ENCODE results near the gene ZSCAN9.

Gene ZSCAN9

GRCh38 chr6:28225056-28225834 is at the start of gene ZSCAN9:
Gene ZSCAN9, plus strand, starts transcription at chr6:28225275. Its CDS starts 1,810 bp downstream, at chr6:28227085.
- DNase-seq: peak; percentile 60

- no peak for DNase-seq
These were observed 48.7 kb upstream of the ZSCAN9 start for GRCh38 chr6:28176373-28176772.

- DNase-seq: no peak
These were observed 42.8 kb upstream of the ZSCAN9 start for GRCh38 chr6:28182255-28182654.

DNA sequence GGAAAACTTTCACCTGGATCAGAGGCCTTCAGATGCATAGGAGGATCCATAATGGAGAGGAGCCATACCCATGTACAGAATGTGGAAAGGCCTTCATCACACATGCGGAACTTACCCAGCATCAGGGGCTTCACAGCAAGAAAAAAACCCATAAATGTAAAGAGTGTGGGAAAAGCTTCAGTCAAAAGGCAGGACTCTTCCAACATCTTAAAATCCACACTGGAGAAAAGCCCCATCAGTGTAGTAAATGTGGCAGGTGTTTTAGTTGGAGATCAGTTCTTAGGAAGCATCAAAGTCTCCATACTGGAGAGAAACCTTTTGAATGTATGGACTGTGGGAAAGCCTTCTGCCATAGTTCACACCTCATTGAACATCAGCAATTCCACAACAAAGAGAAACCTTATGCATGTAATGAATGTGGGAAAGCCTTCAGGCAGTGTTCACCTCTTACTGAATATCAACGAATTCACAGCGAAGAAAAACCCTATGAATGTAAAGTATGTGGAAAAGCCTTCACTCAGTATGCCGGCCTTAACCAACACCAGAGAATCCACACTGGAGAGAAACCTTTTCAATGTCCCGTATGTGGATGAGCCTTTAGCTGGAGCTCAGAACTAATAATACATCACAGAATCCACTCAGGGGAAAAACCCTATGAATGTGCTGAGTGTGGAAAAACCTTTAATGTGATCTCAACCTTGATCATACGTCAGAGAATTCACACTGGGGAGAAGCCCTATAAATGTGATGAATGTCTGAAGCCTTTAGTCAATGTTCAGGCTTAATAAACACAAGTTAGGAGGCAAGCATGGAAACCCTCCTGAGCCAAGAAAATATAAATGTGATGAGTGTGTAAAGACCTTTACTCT is 36.7 kb upstream of the ZSCAN9 start:
- no peak for DNase-seq

GRCh38 chr6:28200020-28200419 is 25.1 kb upstream of the ZSCAN9 start:
- no peak for DNase-seq

GRCh38 chr6:28203201-28203600 is 21.9 kb upstream of the ZSCAN9 start:
- DNase-seq: no peak

DNA sequence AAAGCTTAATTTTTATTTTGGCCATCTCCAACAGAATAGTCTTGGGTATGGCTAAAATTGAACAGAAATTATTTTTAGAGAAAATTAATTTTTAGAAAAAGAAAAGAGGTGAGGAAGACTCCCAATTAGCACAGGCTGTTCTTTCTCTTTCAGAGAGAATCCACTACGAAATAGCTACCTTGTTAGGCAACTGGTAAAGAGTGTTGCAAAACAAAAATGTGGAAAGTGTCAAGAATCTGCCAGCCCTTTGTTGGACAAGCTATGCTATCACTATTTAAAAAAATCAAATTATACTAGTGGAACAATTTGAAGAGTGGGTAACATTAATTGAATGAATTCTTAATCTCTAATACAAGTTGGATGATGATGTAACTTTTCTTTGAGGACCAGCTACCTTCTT is 19.2 kb upstream of the ZSCAN9 start:
- DNase-seq: no peak

DNA sequence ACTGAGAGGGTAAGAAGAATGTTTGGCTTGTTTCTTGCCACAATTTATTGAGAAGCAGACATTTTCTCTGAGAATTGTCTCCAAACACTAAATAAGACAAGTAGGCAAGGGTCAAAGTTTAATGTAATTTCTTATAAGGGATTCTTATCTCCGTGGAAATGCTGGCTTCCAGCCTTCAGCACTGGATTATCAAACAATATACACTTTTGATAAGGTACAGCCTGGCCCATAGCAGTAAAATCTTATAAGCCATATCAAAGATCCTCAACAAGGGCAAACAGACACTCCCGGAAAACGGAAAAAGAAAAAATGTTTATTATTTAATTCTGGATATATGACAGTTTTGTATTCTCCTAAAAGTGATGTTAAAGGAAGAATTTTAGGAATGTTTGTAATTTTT is 18.5 kb upstream of the ZSCAN9 start:
- no peak for DNase-seq

DNA sequence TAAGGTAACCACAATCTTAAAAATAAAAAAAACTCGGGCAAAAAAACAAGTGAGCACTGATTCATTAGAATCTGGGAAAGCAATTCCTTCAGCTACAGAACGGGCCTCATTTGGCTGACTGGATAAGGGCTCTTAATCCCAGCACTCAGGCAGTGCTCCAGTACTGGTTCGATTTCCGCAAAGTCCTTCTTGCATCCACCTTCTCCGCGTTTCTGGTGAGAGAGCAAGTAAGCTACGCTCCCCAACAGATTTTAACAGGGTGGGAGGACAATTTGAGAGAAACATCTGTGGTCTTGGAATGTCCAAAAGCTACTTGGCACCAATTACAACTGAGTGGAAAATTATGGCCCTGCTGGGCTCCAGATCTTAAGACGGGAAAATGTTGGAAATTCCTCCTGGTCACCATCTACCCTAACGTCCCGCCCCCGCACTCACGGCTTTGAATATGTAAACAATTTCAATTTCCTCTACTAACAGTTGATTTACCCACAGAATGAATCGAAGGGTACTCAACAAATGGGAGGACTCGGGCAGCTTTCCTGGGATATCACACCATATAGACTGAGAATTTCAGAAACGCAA is 18.1 kb upstream of the ZSCAN9 start:
- no peak for DNase-seq

- DNase-seq: peak; percentile 46
These were observed 17.5 kb upstream of the ZSCAN9 start for GRCh38 chr6:28207510-28208110.

DNA sequence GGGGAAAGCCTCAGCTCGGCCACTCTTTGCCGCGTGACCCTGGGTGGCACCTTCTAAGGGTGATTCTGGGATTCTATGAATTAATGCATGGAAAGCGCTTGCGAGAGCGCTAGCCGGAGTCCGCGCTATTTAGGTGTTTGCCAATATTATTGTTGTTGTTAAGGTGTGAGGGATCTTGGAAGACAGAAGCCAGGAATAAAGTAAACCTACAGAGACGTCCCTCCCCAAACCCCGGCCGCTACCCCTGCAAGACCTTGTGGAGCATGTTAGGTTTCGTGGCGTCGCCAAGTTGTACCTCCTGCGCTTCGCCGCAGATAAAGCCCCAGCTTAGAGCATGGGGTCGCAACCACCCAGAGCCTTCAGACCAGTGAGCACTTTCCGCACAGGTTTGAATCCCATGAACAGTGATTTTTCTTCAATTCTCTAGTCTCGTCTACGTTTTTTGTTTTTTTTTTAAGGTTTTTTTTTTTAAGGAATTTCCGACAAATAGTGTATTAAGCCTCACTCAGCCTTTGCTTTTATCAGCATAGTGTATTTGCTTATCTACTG is 16.9 kb upstream of the ZSCAN9 start:
- DNase-seq: no peak

DNA sequence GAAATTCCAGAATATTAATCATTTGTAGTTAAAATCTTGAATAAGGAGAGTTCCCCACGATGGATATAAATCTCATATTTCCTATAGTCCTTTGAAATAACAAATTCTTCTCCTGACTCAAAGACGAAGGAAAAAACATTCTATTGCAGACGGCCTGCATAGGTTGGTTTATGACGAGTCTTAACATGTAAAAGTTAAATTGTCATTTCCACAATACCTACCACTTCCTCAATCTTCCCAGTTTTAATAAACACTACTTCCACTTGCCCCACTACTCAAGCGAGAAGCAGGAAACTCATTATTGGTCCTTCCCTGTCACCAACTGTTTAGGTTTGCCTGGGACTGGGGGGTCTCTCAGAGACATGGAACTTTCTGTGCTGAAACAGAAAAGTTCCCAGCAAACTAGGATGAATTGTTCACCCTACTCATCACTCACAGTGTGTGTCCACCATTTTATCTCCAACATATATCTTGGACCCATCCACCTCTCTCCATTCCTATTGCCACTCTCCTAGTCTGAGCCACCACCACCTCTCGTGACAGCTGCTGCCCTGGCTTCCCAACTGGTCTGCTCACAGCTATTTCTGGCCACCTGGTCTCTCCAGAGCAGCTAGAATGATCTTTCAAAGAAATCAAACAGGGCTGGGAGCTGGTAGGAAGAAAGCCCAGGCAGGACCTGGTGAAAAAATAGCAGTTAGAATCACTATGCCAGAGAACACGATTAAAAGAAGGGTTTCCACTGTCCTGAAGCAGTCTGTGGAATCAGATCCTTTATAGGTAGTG is 15.1 kb upstream of the ZSCAN9 start:
- no peak for DNase-seq

- peak; percentile 26 for DNase-seq
These were observed 13.1 kb upstream of the ZSCAN9 start for GRCh38 chr6:28211840-28212509.

- DNase-seq: peak; percentile 88
These were observed 12.4 kb upstream of the ZSCAN9 start for GRCh38 chr6:28212510-28213212.

GRCh38 chr6:28213213-28213523 is 11.9 kb upstream of the ZSCAN9 start:
- no peak for DNase-seq

DNA sequence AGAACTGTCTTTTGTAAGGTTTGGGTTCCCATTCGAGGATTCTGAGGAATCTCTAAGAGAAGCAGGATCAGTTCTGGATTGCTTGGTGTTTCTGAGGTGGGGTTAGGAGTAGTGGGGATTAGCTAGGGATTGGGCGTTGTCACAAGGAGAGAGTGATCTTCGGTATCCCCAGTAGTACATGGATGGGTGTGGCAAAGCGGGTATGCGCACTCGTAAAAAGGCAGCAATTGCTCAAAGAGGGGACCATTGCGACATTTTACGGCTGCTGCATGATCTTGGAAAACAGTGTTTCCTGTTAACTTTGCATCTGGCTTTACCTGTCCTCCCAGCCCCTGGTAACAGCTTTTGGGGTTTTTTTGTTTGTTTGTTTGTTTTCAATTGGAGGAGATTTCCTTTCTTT is 9.7 kb upstream of the ZSCAN9 start:
- no peak for DNase-seq

- no peak for DNase-seq
These were observed 7.2 kb upstream of the ZSCAN9 start for GRCh38 chr6:28217890-28218289.

GRCh38 chr6:28218312-28219248 is 6.5 kb upstream of the ZSCAN9 start:
- peak; percentile 44 for DNase-seq

- no peak for DNase-seq
These were observed 4.6 kb upstream of the ZSCAN9 start for GRCh38 chr6:28220257-28221133.

Data from activated CD4-positive, alpha-beta T cell treated with anti-CD3 and anti-CD28 coated beads, Interleukin-10, Interleukin-2, amounts not matched to agents 100 ng/mL and 50 ng/mL, durations not matched to agents 16 hours and 8 hours (primary cell).